Measurements from ENCODE around the gene HNRNPU.

The HNRNPU gene

DNA sequence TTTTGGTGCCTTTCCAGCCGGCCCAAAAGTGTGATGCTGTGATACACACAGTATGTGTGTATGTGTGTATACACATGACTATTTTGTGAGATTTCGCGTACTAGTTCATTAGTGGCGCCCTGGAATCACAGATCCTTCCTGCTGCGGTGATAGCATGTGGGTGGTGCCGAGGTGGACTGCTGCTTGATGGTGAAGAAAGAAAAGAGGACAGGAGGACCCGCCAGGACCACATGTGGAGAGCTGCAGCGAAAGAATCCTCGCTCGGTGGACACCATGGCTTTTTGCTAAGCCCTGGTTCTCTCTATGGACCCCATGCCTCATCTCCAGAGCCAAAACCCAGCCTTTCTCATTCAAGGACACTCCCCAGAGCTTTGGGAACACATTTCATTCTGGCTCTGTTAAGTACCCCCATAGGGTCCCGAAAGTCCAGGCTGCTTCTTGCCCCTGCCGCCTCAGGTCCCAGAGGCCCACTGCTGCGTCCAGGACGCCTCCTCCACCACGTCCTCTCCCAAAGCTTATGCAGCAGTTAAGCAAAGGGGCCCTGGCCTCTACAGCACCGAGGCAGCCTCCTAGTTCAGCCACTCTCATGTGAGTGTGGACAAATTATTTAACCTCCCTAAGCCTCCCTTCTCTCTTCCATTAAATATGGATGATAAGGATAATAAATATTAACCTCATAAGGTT is 61.6 kb downstream of the HNRNPU start:
- no peak for DNase-seq (ENCODE audit: low spot score)

DNA sequence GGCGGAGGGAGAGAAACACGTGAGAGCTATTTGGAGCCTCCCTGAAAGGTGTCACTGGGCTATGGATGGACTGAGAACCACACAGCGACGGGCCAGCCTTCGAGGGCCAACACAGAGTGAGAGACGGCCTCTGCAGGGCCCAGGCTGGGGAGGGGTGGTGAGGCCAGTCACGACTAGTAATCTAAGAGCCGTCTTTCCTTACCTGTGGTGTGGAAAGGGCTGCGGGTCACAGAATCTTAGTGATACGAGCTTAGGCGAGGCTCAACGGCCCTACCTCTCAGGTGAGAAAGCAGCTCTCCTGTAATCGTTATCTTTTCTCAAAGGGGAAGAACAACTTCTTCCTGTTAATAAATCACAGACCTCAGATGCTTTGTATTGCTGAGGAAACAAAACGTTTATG is 62.3 kb downstream of the HNRNPU start:
- DNase-seq (ENCODE audit: low spot score) = no peak

DNA sequence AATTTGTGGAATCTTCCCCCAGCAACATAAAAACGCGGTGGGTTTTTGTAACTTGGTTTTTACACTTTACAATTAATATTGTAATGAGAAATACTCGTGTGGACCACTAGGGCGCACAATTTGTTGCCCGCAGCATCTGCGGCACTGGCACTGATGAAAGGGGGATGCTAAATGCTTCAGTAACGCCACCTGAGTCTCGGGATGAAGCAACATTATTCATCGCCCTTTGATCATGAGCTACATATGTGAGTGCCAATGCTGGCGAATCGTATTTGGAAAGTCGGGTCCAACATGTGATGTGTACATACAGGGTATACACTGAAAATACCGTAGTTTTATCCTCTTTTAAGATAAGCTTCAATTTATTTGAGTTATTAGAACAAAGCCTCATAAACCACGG is 63.1 kb downstream of the HNRNPU start:
- DNase-seq (ENCODE audit: low spot score) = no peak

DNA sequence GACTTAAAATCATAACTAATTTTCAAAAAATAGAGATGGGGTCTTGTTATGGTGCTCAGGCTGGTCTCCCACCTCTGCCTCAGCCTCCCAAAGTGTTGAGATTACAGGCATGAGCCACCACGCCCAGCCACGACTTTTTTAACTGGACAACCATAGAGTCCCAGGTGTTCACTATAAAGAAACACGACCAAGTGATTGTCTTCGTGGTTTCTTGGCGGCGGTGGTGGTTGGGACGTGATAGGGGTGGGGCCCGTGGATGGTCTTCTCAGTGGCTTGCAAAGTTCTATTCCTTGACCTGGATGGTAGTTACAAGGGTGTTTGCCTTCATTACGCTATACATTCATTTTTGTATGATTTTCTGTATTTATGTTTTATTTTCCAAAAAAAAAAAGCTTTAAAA is 63.5 kb downstream of the HNRNPU start:
- no peak for DNase-seq (ENCODE audit: low spot score)

Measured in ecto neural progenitor cell (in vitro differentiated cells).